ENCODE results near the gene SP6.
A peak's percentile ranks its signal among the peaks of the same experiment; 100 is the strongest.

SP6 gene

GRCh38 chr17:47843391-47843730, 7.6 kb downstream of the SP6 start:
- H3K79me1 ChIP-seq (ENCODE audit: low read length), result peaks cover 6% of the 10 kb centered on the region
- no peaks in the 10 kb centered on the region for H3K79me2 ChIP-seq (ENCODE audit: control insufficient read depth, insufficient read depth, low read length)
- no peak overlapping the region for H4K5ac ChIP-seq (ENCODE audit: low read length)
- H3K4ac ChIP-seq (ENCODE audit: low read depth, low read length), result no peak overlapping the region
- H3K4me3 ChIP-seq (ENCODE audit: low read length), result no peak overlapping the region
- no peak overlapping the region for H3K4me2 ChIP-seq (ENCODE audit: low read length)
- H3K27ac ChIP-seq (ENCODE audit: low read depth, low read length), result no peak overlapping the region
- H3K4me1 ChIP-seq (ENCODE audit: control insufficient read depth, low read depth, low read length), result peaks cover 9% of the 10 kb centered on the region
- DNase-seq, result no peak
- no peak overlapping the region for H2BK15ac ChIP-seq (replicated peaks; ENCODE audit: low read depth)
- H3K23ac ChIP-seq (ENCODE audit: low read length), result no peak overlapping the region
- no peak overlapping the region for H4K8ac ChIP-seq (ENCODE audit: low read depth, low read length)
- H3K56ac ChIP-seq (ENCODE audit: low read length), result no peak overlapping the region
- no peak overlapping the region for H2AK5ac ChIP-seq (ENCODE audit: low read length)
- no peak overlapping the region for H3K18ac ChIP-seq (ENCODE audit: low read length)
- WGBS (ENCODE audit: extremely low coverage, insufficient coverage, low lambda C conversion rate), result no CpG with 5 or more reads among the region's 6 CpGs
- no peak overlapping the region for H2BK5ac ChIP-seq (ENCODE audit: low read length)
- peak overlapping the region; percentile 12 for H3K9ac ChIP-seq (ENCODE audit: low read length)
- H3K27me3 ChIP-seq (ENCODE audit: insufficient read depth, low read length, poor library complexity), result no peaks in the 10 kb centered on the region
- no peak overlapping the region for H2BK120ac ChIP-seq (ENCODE audit: low read depth, low read length)
- no peaks in the 10 kb centered on the region for H3K36me3 ChIP-seq (ENCODE audit: control insufficient read depth, insufficient read depth, low read length)

- no peaks in the 10 kb centered on the region for H3K27me3 ChIP-seq (ENCODE audit: insufficient read depth, low read length, poor library complexity)
- no peak overlapping the region for H2AK5ac ChIP-seq (ENCODE audit: low read length)
- peaks cover 9% of the 10 kb centered on the region for H3K4me1 ChIP-seq (ENCODE audit: control insufficient read depth, low read depth, low read length)
- WGBS (ENCODE audit: extremely low coverage, insufficient coverage, low lambda C conversion rate), result no CpG with 5 or more reads among the region's 16 CpGs
- H3K23ac ChIP-seq (ENCODE audit: low read length), result no peak overlapping the region
- no peak overlapping the region for H3K4me2 ChIP-seq (ENCODE audit: low read length)
- H2BK5ac ChIP-seq (ENCODE audit: low read length), result no peak overlapping the region
- DNase-seq, result no peak
- no peaks in the 10 kb centered on the region for H3K79me2 ChIP-seq (ENCODE audit: control insufficient read depth, insufficient read depth, low read length)
- no peak overlapping the region for H2BK15ac ChIP-seq (replicated peaks; ENCODE audit: low read depth)
- H3K4ac ChIP-seq (ENCODE audit: low read depth, low read length), result peak overlapping the region; percentile 21
- H3K4me3 ChIP-seq (ENCODE audit: low read length), result no peak overlapping the region
- H3K9ac ChIP-seq (ENCODE audit: low read length), result peak overlapping the region; percentile 52
- peak overlapping the region; percentile 58 for H4K8ac ChIP-seq (ENCODE audit: low read depth, low read length)
- no peak overlapping the region for H2BK120ac ChIP-seq (ENCODE audit: low read depth, low read length)
- no peak overlapping the region for H3K27ac ChIP-seq (ENCODE audit: low read depth, low read length)
- peak overlapping the region; percentile 65 for H3K56ac ChIP-seq (ENCODE audit: low read length)
- H4K5ac ChIP-seq (ENCODE audit: low read length), result no peak overlapping the region
- peaks cover 6% of the 10 kb centered on the region for H3K79me1 ChIP-seq (ENCODE audit: low read length)
- no peak overlapping the region for H3K18ac ChIP-seq (ENCODE audit: low read length)
- H3K36me3 ChIP-seq (ENCODE audit: control insufficient read depth, insufficient read depth, low read length), result no peaks in the 10 kb centered on the region
Measured at GRCh38 chr17:47841488-47842291, 9.3 kb downstream of the SP6 start.

DNA sequence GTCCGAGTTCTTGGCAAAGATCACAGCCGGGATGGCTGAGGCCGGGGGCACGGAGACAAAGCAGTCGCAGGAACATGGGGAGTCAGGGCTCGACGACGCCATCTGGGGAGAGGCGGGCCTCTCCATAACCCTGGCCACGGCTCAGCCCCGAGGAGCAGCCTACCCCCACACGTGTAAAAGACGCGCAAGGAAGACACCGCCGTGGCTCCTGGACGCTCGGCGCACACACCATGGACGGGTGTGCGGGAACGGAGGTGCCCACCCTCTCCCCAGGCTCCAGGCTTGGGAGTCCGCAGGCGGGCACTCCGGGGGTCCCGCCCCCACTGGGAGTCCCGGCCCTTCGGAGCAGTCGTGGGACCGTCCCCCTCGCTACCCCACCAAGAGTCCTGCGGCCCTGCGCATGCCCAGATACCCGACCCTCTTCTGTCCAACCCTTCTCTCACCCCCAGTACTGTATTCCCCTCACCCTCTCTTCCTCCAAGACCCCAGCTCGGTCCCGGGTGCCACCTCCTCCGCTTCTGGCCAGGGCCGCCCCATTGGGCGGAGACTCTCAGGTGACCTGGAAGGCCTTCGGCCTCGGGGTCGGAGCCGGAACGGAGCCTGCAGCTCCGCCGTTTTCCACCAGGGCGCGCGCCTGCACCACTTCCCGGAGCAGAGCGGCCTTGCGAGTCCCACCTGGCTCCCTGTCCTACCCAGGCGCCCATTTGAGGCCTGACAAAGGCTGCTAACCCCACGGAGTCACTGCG, 10.0 kb downstream of the SP6 start, which contains the start of gene SCRN2:
Gene SCRN2 (minus strand): TSS at position 532 of the 746 bp plus-strand sequence. CDS start 430 bp downstream, at position 102.
- peak within 1 kb of the TSS; percentile 58 for H4K8ac ChIP-seq (ENCODE audit: low read depth, low read length)
- H3K27me3 ChIP-seq (ENCODE audit: insufficient read depth, low read length, poor library complexity), result no peaks in the 10 kb centered on the region
- H3K79me1 ChIP-seq (ENCODE audit: low read length), result peaks cover 4% of the 10 kb centered on the region
- peak within 1 kb of the TSS; percentile 86 for H3K56ac ChIP-seq (ENCODE audit: low read length)
- no peaks in the 10 kb centered on the region for H3K36me3 ChIP-seq (ENCODE audit: control insufficient read depth, insufficient read depth, low read length)
- WGBS (ENCODE audit: extremely low coverage, insufficient coverage, low lambda C conversion rate), result no CpG with 5 or more reads among the region's 55 CpGs
- H3K18ac ChIP-seq (ENCODE audit: low read length), result peak within 1 kb of the TSS; percentile 61
- H2BK5ac ChIP-seq (ENCODE audit: low read length), result no peak within 1 kb of the TSS
- no peak within 1 kb of the TSS for H4K5ac ChIP-seq (ENCODE audit: low read length)
- DNase-seq, result peak; percentile 95
- H3K79me2 ChIP-seq (ENCODE audit: control insufficient read depth, insufficient read depth, low read length), result no peaks in the 10 kb centered on the region
- H3K4me1 ChIP-seq (ENCODE audit: control insufficient read depth, low read depth, low read length), result peaks cover 7% of the 10 kb centered on the region
- no peak within 1 kb of the TSS for H3K23ac ChIP-seq (ENCODE audit: low read length)
- H2AK5ac ChIP-seq (ENCODE audit: low read length), result no peak within 1 kb of the TSS
- peak within 1 kb of the TSS; percentile 21 for H3K4ac ChIP-seq (ENCODE audit: low read depth, low read length)
- H3K4me3 ChIP-seq (ENCODE audit: low read length), result peak within 1 kb of the TSS; percentile 69
- H2BK120ac ChIP-seq (ENCODE audit: low read depth, low read length), result no peak within 1 kb of the TSS
- peak within 1 kb of the TSS; percentile 55 for H3K4me2 ChIP-seq (ENCODE audit: low read length)
- no peak within 1 kb of the TSS for H2BK15ac ChIP-seq (replicated peaks; ENCODE audit: low read depth)
- peak within 1 kb of the TSS; percentile 77 for H3K9ac ChIP-seq (ENCODE audit: low read length)
- H3K27ac ChIP-seq (ENCODE audit: low read depth, low read length), result no peak within 1 kb of the TSS

- no peak overlapping the region for H4K5ac ChIP-seq (ENCODE audit: low read length)
- no peaks in the 10 kb centered on the region for H3K79me2 ChIP-seq (ENCODE audit: control insufficient read depth, insufficient read depth, low read length)
- H3K23ac ChIP-seq (ENCODE audit: low read length), result no peak overlapping the region
- no peak overlapping the region for H3K27ac ChIP-seq (ENCODE audit: low read depth, low read length)
- H3K36me3 ChIP-seq (ENCODE audit: control insufficient read depth, insufficient read depth, low read length), result no peaks in the 10 kb centered on the region
- DNase-seq, result no peak
- H3K27me3 ChIP-seq (ENCODE audit: insufficient read depth, low read length, poor library complexity), result no peaks in the 10 kb centered on the region
- WGBS (ENCODE audit: extremely low coverage, insufficient coverage, low lambda C conversion rate), result no CpG with 5 or more reads among the region's 17 CpGs
- peaks cover 3% of the 10 kb centered on the region for H3K79me1 ChIP-seq (ENCODE audit: low read length)
- H3K4me2 ChIP-seq (ENCODE audit: low read length), result peak overlapping the region; percentile 55
- no peak overlapping the region for H3K18ac ChIP-seq (ENCODE audit: low read length)
- no peak overlapping the region for H2BK5ac ChIP-seq (ENCODE audit: low read length)
- peak overlapping the region; percentile 77 for H3K9ac ChIP-seq (ENCODE audit: low read length)
- H2AK5ac ChIP-seq (ENCODE audit: low read length), result no peak overlapping the region
- H3K56ac ChIP-seq (ENCODE audit: low read length), result peak overlapping the region; percentile 86
- H3K4me3 ChIP-seq (ENCODE audit: low read length), result peak overlapping the region; percentile 69
- no peak overlapping the region for H2BK15ac ChIP-seq (replicated peaks; ENCODE audit: low read depth)
- no peak overlapping the region for H3K4ac ChIP-seq (ENCODE audit: low read depth, low read length)
- no peak overlapping the region for H2BK120ac ChIP-seq (ENCODE audit: low read depth, low read length)
- H4K8ac ChIP-seq (ENCODE audit: low read depth, low read length), result no peak overlapping the region
- peaks cover 7% of the 10 kb centered on the region for H3K4me1 ChIP-seq (ENCODE audit: control insufficient read depth, low read depth, low read length)
Measured at GRCh38 chr17:47840001-47840741, 10.8 kb downstream of the SP6 start.

DNA sequence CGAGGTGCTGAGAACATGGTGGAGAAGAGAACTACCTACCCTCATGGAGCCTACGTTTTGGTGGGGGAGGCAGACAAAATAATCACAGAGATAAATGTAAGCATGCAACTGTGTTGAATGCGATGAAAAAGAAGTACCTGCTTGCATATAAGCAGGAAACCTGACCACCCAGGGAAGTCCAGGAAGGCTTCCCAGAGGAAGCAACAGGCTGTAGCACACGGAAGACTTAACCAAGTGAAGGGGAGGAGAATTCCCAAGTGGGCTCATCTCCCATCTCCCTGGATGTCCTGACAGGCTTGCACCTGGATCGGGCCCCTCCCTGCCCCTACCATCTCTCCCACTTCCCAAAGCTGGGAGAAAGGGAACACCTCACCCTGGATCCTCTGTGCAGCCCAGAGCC, 11.9 kb downstream of the SP6 start:
- peak overlapping the region; percentile 3 for H3K23ac ChIP-seq (ENCODE audit: low read length)

More for the DNA sequence above, 11.9 kb downstream of the SP6 start:
- whole genome bisulfite sequencing (ENCODE audit: extremely low coverage, insufficient coverage, low lambda C conversion rate), result no CpG with 5 or more reads among the region's 5 CpGs
- H3K36me3 ChIP-seq (ENCODE audit: control insufficient read depth, insufficient read depth, low read length), result no peaks in the 10 kb centered on the region
- H2BK5ac ChIP-seq (ENCODE audit: low read length), result no peak overlapping the region
- no peak overlapping the region for H3K9ac ChIP-seq (ENCODE audit: low read length)
- no peak overlapping the region for H3K56ac ChIP-seq (ENCODE audit: low read length)
- H3K4ac ChIP-seq (ENCODE audit: low read depth, low read length), result no peak overlapping the region
- H4K5ac ChIP-seq (ENCODE audit: low read length), result no peak overlapping the region
- no peaks in the 10 kb centered on the region for H3K27me3 ChIP-seq (ENCODE audit: insufficient read depth, low read length, poor library complexity)
- no peak overlapping the region for H2AK5ac ChIP-seq (ENCODE audit: low read length)
- no peak overlapping the region for H4K8ac ChIP-seq (ENCODE audit: low read depth, low read length)
- H3K27ac ChIP-seq (ENCODE audit: low read depth, low read length), result no peak overlapping the region
- H2BK120ac ChIP-seq (ENCODE audit: low read depth, low read length), result no peak overlapping the region
- peaks cover 2% of the 10 kb centered on the region for H3K4me1 ChIP-seq (ENCODE audit: control insufficient read depth, low read depth, low read length)
- no peak overlapping the region for H3K4me3 ChIP-seq (ENCODE audit: low read length)
- H3K18ac ChIP-seq (ENCODE audit: low read length), result no peak overlapping the region
- H3K79me2 ChIP-seq (ENCODE audit: control insufficient read depth, insufficient read depth, low read length), result no peaks in the 10 kb centered on the region
- H3K79me1 ChIP-seq (ENCODE audit: low read length), result peaks cover 3% of the 10 kb centered on the region
- H2BK15ac ChIP-seq (replicated peaks; ENCODE audit: low read depth), result no peak overlapping the region
- DNase-seq, result no peak
- no peak overlapping the region for H3K4me2 ChIP-seq (ENCODE audit: low read length)

Data from mesendoderm (in vitro differentiated cells).